Measurements from ENCODE around the gene TIGIT.

The TIGIT gene

DNA sequence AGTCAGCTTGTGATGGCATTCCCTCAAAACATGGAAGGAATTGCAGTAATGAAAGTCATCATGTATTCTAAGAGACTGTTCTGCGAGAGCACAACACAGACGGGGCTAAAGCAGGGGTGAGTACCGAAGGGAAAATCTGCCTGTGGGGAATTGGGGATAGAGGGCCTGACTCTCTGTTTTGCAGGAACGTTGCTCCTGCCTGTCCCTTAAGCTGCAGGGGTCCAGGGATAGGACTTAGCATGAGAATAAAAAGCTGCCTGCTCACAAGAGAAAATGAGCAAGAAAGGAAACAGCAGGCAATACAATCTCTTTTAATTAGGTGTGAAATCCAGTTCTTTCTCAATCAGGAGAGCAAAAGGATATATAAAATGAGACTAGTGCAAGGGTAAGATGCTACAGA, 62.2 kb downstream of the TIGIT start:
- no peak for TF ChIP-seq ZNF70 (CRISPR knock-in tag; IDR thresholded peaks at IDR 0.05)
- TF ChIP-seq, protein P1, sequence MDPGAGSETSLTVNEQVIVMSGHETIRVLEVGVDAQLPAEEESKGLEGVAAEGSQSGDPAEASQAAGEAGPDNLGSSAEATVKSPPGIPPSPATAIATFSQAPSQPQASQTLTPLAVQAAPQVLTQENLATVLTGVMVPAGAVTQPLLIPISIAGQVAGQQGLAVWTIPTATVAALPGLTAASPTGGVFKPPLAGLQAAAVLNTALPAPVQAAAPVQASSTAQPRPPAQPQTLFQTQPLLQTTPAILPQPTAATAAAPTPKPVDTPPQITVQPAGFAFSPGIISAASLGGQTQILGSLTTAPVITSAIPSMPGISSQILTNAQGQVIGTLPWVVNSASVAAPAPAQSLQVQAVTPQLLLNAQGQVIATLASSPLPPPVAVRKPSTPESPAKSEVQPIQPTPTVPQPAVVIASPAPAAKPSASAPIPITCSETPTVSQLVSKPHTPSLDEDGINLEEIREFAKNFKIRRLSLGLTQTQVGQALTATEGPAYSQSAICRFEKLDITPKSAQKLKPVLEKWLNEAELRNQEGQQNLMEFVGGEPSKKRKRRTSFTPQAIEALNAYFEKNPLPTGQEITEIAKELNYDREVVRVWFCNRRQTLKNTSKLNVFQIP (CRISPR knock-in tag; IDR thresholded peaks at IDR 0.05; ENCODE audit: borderline replicate concordance, low read depth) = no peak
- no peak for TF ChIP-seq ZFP30 (CRISPR knock-in tag; IDR thresholded peaks at IDR 0.05)
- no peak for TF ChIP-seq ZNF565 (CRISPR knock-in tag; conservative IDR thresholded peaks at IDR 0.05; ENCODE audit: low read depth)
- no peak for TF ChIP-seq ESRRG (CRISPR knock-in tag; IDR thresholded peaks at IDR 0.05)
- TF ChIP-seq RARB (CRISPR knock-in tag; IDR thresholded peaks at IDR 0.05) = no peak
- no peak for TF ChIP-seq ZC3H10 (CRISPR knock-in tag; IDR thresholded peaks at IDR 0.05)
- no peak for TF ChIP-seq ZNF8 (CRISPR knock-in tag; IDR thresholded peaks at IDR 0.05)
- TF ChIP-seq, protein P2, sequence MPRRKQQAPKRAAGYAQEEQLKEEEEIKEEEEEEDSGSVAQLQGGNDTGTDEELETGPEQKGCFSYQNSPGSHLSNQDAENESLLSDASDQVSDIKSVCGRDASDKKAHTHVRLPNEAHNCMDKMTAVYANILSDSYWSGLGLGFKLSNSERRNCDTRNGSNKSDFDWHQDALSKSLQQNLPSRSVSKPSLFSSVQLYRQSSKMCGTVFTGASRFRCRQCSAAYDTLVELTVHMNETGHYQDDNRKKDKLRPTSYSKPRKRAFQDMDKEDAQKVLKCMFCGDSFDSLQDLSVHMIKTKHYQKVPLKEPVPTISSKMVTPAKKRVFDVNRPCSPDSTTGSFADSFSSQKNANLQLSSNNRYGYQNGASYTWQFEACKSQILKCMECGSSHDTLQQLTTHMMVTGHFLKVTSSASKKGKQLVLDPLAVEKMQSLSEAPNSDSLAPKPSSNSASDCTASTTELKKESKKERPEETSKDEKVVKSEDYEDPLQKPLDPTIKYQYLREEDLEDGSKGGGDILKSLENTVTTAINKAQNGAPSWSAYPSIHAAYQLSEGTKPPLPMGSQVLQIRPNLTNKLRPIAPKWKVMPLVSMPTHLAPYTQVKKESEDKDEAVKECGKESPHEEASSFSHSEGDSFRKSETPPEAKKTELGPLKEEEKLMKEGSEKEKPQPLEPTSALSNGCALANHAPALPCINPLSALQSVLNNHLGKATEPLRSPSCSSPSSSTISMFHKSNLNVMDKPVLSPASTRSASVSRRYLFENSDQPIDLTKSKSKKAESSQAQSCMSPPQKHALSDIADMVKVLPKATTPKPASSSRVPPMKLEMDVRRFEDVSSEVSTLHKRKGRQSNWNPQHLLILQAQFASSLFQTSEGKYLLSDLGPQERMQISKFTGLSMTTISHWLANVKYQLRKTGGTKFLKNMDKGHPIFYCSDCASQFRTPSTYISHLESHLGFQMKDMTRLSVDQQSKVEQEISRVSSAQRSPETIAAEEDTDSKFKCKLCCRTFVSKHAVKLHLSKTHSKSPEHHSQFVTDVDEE (CRISPR knock-in tag; IDR thresholded peaks at IDR 0.05) = no peak
- TF ChIP-seq TCF4 (CRISPR knock-in tag; IDR thresholded peaks at IDR 0.05; ENCODE audit: borderline replicate concordance) = no peak
- no peak for TF ChIP-seq BACH2 (CRISPR knock-in tag; IDR thresholded peaks at IDR 0.05; ENCODE audit: borderline replicate concordance)
- no peak for ATAC-seq

DNA sequence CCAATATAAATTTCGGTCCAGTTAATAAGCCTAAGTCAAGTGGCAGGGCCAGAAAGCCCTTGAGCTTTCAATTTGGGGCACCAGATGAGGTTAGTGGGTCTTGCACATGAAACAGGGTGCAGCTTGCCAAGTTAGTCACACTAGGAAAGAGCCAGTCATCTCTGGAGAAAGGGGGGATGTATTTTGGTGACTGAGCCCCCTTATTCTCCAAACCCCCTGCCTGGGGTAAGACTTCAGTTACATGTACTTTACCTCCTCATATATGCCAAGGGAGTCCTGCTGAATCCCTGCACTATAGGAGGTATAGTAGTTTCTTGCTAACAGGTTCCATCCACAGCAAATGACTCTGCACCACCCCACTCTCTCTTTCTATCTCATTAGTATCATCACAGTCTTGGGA, 62.7 kb downstream of the TIGIT start:
- TF ChIP-seq GLIS3 (CRISPR knock-in tag; IDR thresholded peaks at IDR 0.05) = no peak
- no peak for TF ChIP-seq BACH2 (CRISPR knock-in tag; IDR thresholded peaks at IDR 0.05; ENCODE audit: borderline replicate concordance)
- TF ChIP-seq ZFP30 (CRISPR knock-in tag; IDR thresholded peaks at IDR 0.05) = no peak
- TF ChIP-seq CSDC2 (CRISPR knock-in tag; IDR thresholded peaks at IDR 0.05) = no peak
- TF ChIP-seq SNAI2 (CRISPR knock-in tag; IDR thresholded peaks at IDR 0.05) = no peak
- no peak for TF ChIP-seq RARB (CRISPR knock-in tag; IDR thresholded peaks at IDR 0.05)
- TF ChIP-seq ZNF70 (CRISPR knock-in tag; IDR thresholded peaks at IDR 0.05) = no peak
- TF ChIP-seq TCF4 (CRISPR knock-in tag; IDR thresholded peaks at IDR 0.05; ENCODE audit: borderline replicate concordance) = no peak
- TF ChIP-seq ZC3H10 (CRISPR knock-in tag; IDR thresholded peaks at IDR 0.05) = no peak
- TF ChIP-seq ISL1 (CRISPR knock-in tag; IDR thresholded peaks at IDR 0.05) = no peak
- TF ChIP-seq, protein P3, sequence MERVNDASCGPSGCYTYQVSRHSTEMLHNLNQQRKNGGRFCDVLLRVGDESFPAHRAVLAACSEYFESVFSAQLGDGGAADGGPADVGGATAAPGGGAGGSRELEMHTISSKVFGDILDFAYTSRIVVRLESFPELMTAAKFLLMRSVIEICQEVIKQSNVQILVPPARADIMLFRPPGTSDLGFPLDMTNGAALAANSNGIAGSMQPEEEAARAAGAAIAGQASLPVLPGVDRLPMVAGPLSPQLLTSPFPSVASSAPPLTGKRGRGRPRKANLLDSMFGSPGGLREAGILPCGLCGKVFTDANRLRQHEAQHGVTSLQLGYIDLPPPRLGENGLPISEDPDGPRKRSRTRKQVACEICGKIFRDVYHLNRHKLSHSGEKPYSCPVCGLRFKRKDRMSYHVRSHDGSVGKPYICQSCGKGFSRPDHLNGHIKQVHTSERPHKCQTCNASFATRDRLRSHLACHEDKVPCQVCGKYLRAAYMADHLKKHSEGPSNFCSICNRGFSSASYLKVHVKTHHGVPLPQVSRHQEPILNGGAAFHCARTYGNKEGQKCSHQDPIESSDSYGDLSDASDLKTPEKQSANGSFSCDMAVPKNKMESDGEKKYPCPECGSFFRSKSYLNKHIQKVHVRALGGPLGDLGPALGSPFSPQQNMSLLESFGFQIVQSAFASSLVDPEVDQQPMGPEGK (CRISPR knock-in tag; IDR thresholded peaks at IDR 0.05; ENCODE audit: borderline replicate concordance) = no peak
- TF ChIP-seq ZNF565 (CRISPR knock-in tag; conservative IDR thresholded peaks at IDR 0.05; ENCODE audit: low read depth) = no peak
- no peak for TF ChIP-seq OSR1 (CRISPR knock-in tag; IDR thresholded peaks at IDR 0.05)
- TF ChIP-seq PPARA (CRISPR knock-in tag; IDR thresholded peaks at IDR 0.05; ENCODE audit: borderline replicate concordance) = no peak
- TF ChIP-seq, protein P4, sequence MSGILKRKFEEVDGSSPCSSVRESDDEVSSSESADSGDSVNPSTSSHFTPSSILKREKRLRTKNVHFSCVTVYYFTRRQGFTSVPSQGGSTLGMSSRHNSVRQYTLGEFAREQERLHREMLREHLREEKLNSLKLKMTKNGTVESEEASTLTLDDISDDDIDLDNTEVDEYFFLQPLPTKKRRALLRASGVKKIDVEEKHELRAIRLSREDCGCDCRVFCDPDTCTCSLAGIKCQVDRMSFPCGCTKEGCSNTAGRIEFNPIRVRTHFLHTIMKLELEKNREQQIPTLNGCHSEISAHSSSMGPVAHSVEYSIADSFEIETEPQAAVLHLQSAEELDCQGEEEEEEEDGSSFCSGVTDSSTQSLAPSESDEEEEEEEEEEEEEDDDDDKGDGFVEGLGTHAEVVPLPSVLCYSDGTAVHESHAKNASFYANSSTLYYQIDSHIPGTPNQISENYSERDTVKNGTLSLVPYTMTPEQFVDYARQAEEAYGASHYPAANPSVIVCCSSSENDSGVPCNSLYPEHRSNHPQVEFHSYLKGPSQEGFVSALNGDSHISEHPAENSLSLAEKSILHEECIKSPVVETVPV (CRISPR knock-in tag; IDR thresholded peaks at IDR 0.05) = no peak
- TF ChIP-seq ZNF8 (CRISPR knock-in tag; IDR thresholded peaks at IDR 0.05) = no peak

More for the DNA sequence above, 62.7 kb downstream of the TIGIT start:
- ATAC-seq = no peak
